Lower leg skin (tissue), 3 donors: Measurements from ENCODE around the gene DHRS7B.

Experiments used
- POLR2A ChIP-seq, 2 donors: fragments of 450-650 bp; IDR thresholded peaks; one replicate each; pipeline ENCODE4 v1.6.1; 2016 to 2017; ENCODE audit warnings: antibody characterized with exemption in 2 of 2, mild to moderate bottlenecking in 1 of 2, moderate library complexity in 1 of 2
- TF ChIP-seq, protein P1 (sequence below), 3 donors: fragments of 450-650 bp; IDR thresholded peaks; one replicate each; pipeline ENCODE4 v1.5.1; 2016; ENCODE audit warnings: antibody characterized with exemption in 3 of 3, mild to moderate bottlenecking in 3 of 3, moderate library complexity in 2 of 3

DNA sequence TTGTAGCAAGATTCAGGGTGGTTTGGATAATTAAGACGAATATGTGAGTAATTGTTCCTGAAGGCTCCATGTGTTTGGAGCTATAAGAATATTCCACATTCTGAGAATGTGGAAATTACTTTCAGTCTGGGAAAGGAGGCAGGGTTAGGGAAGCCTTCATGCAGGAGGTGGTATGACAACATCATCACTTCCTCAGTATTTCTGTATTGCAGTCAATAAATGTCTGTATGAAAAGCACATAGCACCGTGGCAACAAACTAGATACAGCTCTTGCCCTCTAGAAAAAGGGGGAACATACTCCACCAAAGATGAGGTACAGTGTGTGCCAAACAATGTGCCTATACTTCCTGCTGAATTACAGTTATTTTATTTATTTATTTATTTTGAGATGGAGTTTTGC lies 26.1 kb upstream of the DHRS7B start:
- TF ChIP-seq, protein P1, sequence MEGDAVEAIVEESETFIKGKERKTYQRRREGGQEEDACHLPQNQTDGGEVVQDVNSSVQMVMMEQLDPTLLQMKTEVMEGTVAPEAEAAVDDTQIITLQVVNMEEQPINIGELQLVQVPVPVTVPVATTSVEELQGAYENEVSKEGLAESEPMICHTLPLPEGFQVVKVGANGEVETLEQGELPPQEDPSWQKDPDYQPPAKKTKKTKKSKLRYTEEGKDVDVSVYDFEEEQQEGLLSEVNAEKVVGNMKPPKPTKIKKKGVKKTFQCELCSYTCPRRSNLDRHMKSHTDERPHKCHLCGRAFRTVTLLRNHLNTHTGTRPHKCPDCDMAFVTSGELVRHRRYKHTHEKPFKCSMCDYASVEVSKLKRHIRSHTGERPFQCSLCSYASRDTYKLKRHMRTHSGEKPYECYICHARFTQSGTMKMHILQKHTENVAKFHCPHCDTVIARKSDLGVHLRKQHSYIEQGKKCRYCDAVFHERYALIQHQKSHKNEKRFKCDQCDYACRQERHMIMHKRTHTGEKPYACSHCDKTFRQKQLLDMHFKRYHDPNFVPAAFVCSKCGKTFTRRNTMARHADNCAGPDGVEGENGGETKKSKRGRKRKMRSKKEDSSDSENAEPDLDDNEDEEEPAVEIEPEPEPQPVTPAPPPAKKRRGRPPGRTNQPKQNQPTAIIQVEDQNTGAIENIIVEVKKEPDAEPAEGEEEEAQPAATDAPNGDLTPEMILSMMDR (IDR thresholded peaks at IDR 0.05): no peak
- no peak for TF ChIP-seq POLR2A (IDR thresholded peaks at IDR 0.05)
